Measurements from ENCODE around the gene IL12RB2. TPM values are rescaled to one million over a fixed set of nuclear protein-coding genes. Genes with fewer than 3 reads are reported as not detected.
"Not testable (repeated sequence)": the region's sequence is repeated elsewhere in the genome, so short reads cannot be mapped to it uniquely, and the experiment has no call there.

IL12RB2 gene
- total RNA-seq, 1 experiment from 2014 or later = not detected

GRCh38 chr1:67413101-67413500 lies 105.4 kb downstream of the IL12RB2 start:
- H3K9ac ChIP-seq (ENCODE audit: low read length); DNase-seq; H3K4me3 ChIP-seq (ENCODE audit: low read length); H3K9me3 ChIP-seq (ENCODE audit: low read length); H3K9me2 ChIP-seq (replicated peaks; ENCODE audit: insufficient read depth, low read length); H2AFZ ChIP-seq (ENCODE audit: low read length); H3K27ac ChIP-seq (ENCODE audit: low read length); H3K27me3 ChIP-seq (ENCODE audit: low read length); H3K4me2 ChIP-seq (ENCODE audit: low read depth, low read length, poor library complexity, severe bottlenecking): not testable (repeated sequence)
- H4K20me1 ChIP-seq (ENCODE audit: insufficient read depth, low read depth, low read length) = peaks cover 41% of the 10 kb centered on the region
- H3K4me1 ChIP-seq (ENCODE audit: low read length) = peaks cover 12% of the 10 kb centered on the region; the same call in 1 of the 2 replicates
- peaks cover 77% of the 10 kb centered on the region for H3K36me3 ChIP-seq (ENCODE audit: insufficient read depth, low read length)
- H3K79me2 ChIP-seq (ENCODE audit: low read length) = peaks cover 63% of the 10 kb centered on the region

GRCh38 chr1:67414574-67414973 lies 106.9 kb downstream of the IL12RB2 start:
- no peak for DNase-seq
- Histone ChIP-seq H3K27me3 (ENCODE audit: low read length) (no peaks in the 10 kb centered on the region), H3K9me3 (ENCODE audit: low read length) (no peaks in the 10 kb centered on the region), H2AFZ (ENCODE audit: low read length) (no peak overlapping the region), H3K4me2 (ENCODE audit: low read depth, low read length, poor library complexity, severe bottlenecking) (no peak overlapping the region), H4K20me1 (ENCODE audit: insufficient read depth, low read depth, low read length) (peaks cover 51% of the 10 kb centered on the region), H3K79me2 (ENCODE audit: low read length) (peaks cover 75% of the 10 kb centered on the region), H3K36me3 (ENCODE audit: insufficient read depth, low read length) (peaks cover 80% of the 10 kb centered on the region), H3K27ac (ENCODE audit: low read length) (no peak overlapping the region), H3K4me1 (ENCODE audit: low read length) (peaks cover 12% of the 10 kb centered on the region; the same call in 1 of the 2 replicates), H3K9ac (ENCODE audit: low read length) (no peak overlapping the region), H3K9me2 (replicated peaks; ENCODE audit: insufficient read depth, low read length) (no peaks in the 10 kb centered on the region), H3K4me3 (ENCODE audit: low read length) (no peak overlapping the region)

- Histone ChIP-seq H4K20me1 (ENCODE audit: insufficient read depth, low read depth, low read length) (peaks cover 51% of the 10 kb centered on the region), H3K9me3 (ENCODE audit: low read length) (no peaks in the 10 kb centered on the region), H3K27me3 (ENCODE audit: low read length) (no peaks in the 10 kb centered on the region), H3K4me2 (ENCODE audit: low read depth, low read length, poor library complexity, severe bottlenecking) (no peak overlapping the region), H3K79me2 (ENCODE audit: low read length) (peaks cover 76% of the 10 kb centered on the region), H3K4me3 (ENCODE audit: low read length) (no peak overlapping the region), H3K4me1 (ENCODE audit: low read length) (peaks cover 12% of the 10 kb centered on the region; the same call in 1 of the 2 replicates), H3K9me2 (replicated peaks; ENCODE audit: insufficient read depth, low read length) (no peaks in the 10 kb centered on the region), H2AFZ (ENCODE audit: low read length) (no peak overlapping the region), H3K27ac (ENCODE audit: low read length) (no peak overlapping the region), H3K36me3 (ENCODE audit: insufficient read depth, low read length) (peaks cover 79% of the 10 kb centered on the region), H3K9ac (ENCODE audit: low read length) (no peak overlapping the region)
- DNase-seq = no peak
Measured at GRCh38 chr1:67415041-67415440, 107.4 kb downstream of the IL12RB2 start.

- H3K9me2 ChIP-seq (replicated peaks; ENCODE audit: insufficient read depth, low read length); H3K27me3 ChIP-seq (ENCODE audit: low read length); H3K9ac ChIP-seq (ENCODE audit: low read length); H3K27ac ChIP-seq (ENCODE audit: low read length); H3K4me2 ChIP-seq (ENCODE audit: low read depth, low read length, poor library complexity, severe bottlenecking); DNase-seq; H3K4me3 ChIP-seq (ENCODE audit: low read length); H3K9me3 ChIP-seq (ENCODE audit: low read length); H2AFZ ChIP-seq (ENCODE audit: low read length): not testable (repeated sequence)
- Histone ChIP-seq H3K4me1 (ENCODE audit: low read length) (peaks cover 16% of the 10 kb centered on the region; the same call in 1 of the 2 replicates), H4K20me1 (ENCODE audit: insufficient read depth, low read depth, low read length) (peaks cover 72% of the 10 kb centered on the region), H3K36me3 (ENCODE audit: insufficient read depth, low read length) (peaks cover 83% of the 10 kb centered on the region), H3K79me2 (ENCODE audit: low read length) (peaks cover 96% of the 10 kb centered on the region)
Measured at GRCh38 chr1:67417733-67418132, 110.1 kb downstream of the IL12RB2 start.

GRCh38 chr1:67418839-67419586 lies 111.3 kb downstream of the IL12RB2 start:
- H3K9me2 ChIP-seq (replicated peaks; ENCODE audit: insufficient read depth, low read length) = no peaks in the 10 kb centered on the region
- no peak overlapping the region for H2AFZ ChIP-seq (ENCODE audit: low read length)
- H3K4me2 ChIP-seq (ENCODE audit: low read depth, low read length, poor library complexity, severe bottlenecking) = no peak overlapping the region
- DNase-seq = no peak
- H3K79me2 ChIP-seq (ENCODE audit: low read length) = peaks cover 98% of the 10 kb centered on the region
- H3K27me3 ChIP-seq (ENCODE audit: low read length) = no peaks in the 10 kb centered on the region
- peaks cover 75% of the 10 kb centered on the region for H4K20me1 ChIP-seq (ENCODE audit: insufficient read depth, low read depth, low read length)
- H3K4me3 ChIP-seq (ENCODE audit: low read length) = no peak overlapping the region
- H3K36me3 ChIP-seq (ENCODE audit: insufficient read depth, low read length) = peaks cover 86% of the 10 kb centered on the region
- no peaks in the 10 kb centered on the region for H3K9me3 ChIP-seq (ENCODE audit: low read length)
- no peak overlapping the region for H3K9ac ChIP-seq (ENCODE audit: low read length)
- H3K27ac ChIP-seq (ENCODE audit: low read length) = no peak overlapping the region
- peaks cover 7% of the 10 kb centered on the region; the same call in 1 of the 2 replicates for H3K4me1 ChIP-seq (ENCODE audit: low read length)

GRCh38 chr1:67420835-67421492 lies 113.3 kb downstream of the IL12RB2 start:
- Histone ChIP-seq H4K20me1 (ENCODE audit: insufficient read depth, low read depth, low read length) (peaks cover 81% of the 10 kb centered on the region), H3K4me1 (ENCODE audit: low read length) (peaks cover 8% of the 10 kb centered on the region; the same call in 1 of the 2 replicates), H3K36me3 (ENCODE audit: insufficient read depth, low read length) (peaks cover 85% of the 10 kb centered on the region)

GRCh38 chr1:67427465-67427864 lies 119.8 kb downstream of the IL12RB2 start:
- peaks cover 77% of the 10 kb centered on the region for H3K79me2 ChIP-seq (ENCODE audit: low read length)
- no peak overlapping the region for H3K27ac ChIP-seq (ENCODE audit: low read length)
- no peak for DNase-seq
- no peaks in the 10 kb centered on the region for H3K9me2 ChIP-seq (replicated peaks; ENCODE audit: insufficient read depth, low read length)
- no peaks in the 10 kb centered on the region for H3K9me3 ChIP-seq (ENCODE audit: low read length)
- peaks cover 62% of the 10 kb centered on the region for H4K20me1 ChIP-seq (ENCODE audit: insufficient read depth, low read depth, low read length)
- no peak overlapping the region for H2AFZ ChIP-seq (ENCODE audit: low read length)
- H3K4me1 ChIP-seq (ENCODE audit: low read length) = peaks cover 41% of the 10 kb centered on the region
- peak overlapping the region; percentile 98; the same call in 1 of the 2 replicates for H3K9ac ChIP-seq (ENCODE audit: low read length)
- H3K36me3 ChIP-seq (ENCODE audit: insufficient read depth, low read length) = peaks cover 66% of the 10 kb centered on the region
- H3K4me2 ChIP-seq (ENCODE audit: low read depth, low read length, poor library complexity, severe bottlenecking) = peak overlapping the region; percentile 85
- no peaks in the 10 kb centered on the region for H3K27me3 ChIP-seq (ENCODE audit: low read length)
- peak overlapping the region; percentile 90 for H3K4me3 ChIP-seq (ENCODE audit: low read length)

More at GRCh38 chr1:67420835-67421492, 113.3 kb downstream of the IL12RB2 start:
- H3K4me3 ChIP-seq (ENCODE audit: low read length) = no peak overlapping the region
- no peak for DNase-seq
- no peaks in the 10 kb centered on the region for H3K9me2 ChIP-seq (replicated peaks; ENCODE audit: insufficient read depth, low read length)
- peaks cover 98% of the 10 kb centered on the region for H3K79me2 ChIP-seq (ENCODE audit: low read length)
- no peak overlapping the region for H3K9ac ChIP-seq (ENCODE audit: low read length)
- no peak overlapping the region for H3K4me2 ChIP-seq (ENCODE audit: low read depth, low read length, poor library complexity, severe bottlenecking)
- H2AFZ ChIP-seq (ENCODE audit: low read length) = no peak overlapping the region
- H3K9me3 ChIP-seq (ENCODE audit: low read length) = no peaks in the 10 kb centered on the region
- H3K27ac ChIP-seq (ENCODE audit: low read length) = no peak overlapping the region
- H3K27me3 ChIP-seq (ENCODE audit: low read length) = no peaks in the 10 kb centered on the region

- no peaks in the 10 kb centered on the region for H3K9me2 ChIP-seq (replicated peaks; ENCODE audit: insufficient read depth, low read length)
- H3K36me3 ChIP-seq (ENCODE audit: insufficient read depth, low read length) = peaks cover 64% of the 10 kb centered on the region
- peaks cover 73% of the 10 kb centered on the region for H3K79me2 ChIP-seq (ENCODE audit: low read length)
- no peaks in the 10 kb centered on the region for H3K27me3 ChIP-seq (ENCODE audit: low read length)
- no peak for DNase-seq
- peak overlapping the region; percentile 90 for H3K4me3 ChIP-seq (ENCODE audit: low read length)
- peaks cover 60% of the 10 kb centered on the region for H4K20me1 ChIP-seq (ENCODE audit: insufficient read depth, low read depth, low read length)
- H3K27ac ChIP-seq (ENCODE audit: low read length) = no peak overlapping the region
- H3K4me2 ChIP-seq (ENCODE audit: low read depth, low read length, poor library complexity, severe bottlenecking) = peak overlapping the region; percentile 85
- H3K9ac ChIP-seq (ENCODE audit: low read length) = peak overlapping the region; percentile 98
- no peaks in the 10 kb centered on the region for H3K9me3 ChIP-seq (ENCODE audit: low read length)
- H2AFZ ChIP-seq (ENCODE audit: low read length) = no peak overlapping the region
- peaks cover 45% of the 10 kb centered on the region for H3K4me1 ChIP-seq (ENCODE audit: low read length)
Measured at GRCh38 chr1:67427947-67428346, 120.3 kb downstream of the IL12RB2 start.
